ENCODE data around the gene USP35. TPM values are rescaled to one million over a fixed set of nuclear protein-coding genes. Genes with fewer than 3 reads are reported as not detected.

Gene USP35
- polyA plus RNA-seq, 1 of the 3 experiments (the other 2 are of a cell fraction): 8.4 TPM

DNA sequence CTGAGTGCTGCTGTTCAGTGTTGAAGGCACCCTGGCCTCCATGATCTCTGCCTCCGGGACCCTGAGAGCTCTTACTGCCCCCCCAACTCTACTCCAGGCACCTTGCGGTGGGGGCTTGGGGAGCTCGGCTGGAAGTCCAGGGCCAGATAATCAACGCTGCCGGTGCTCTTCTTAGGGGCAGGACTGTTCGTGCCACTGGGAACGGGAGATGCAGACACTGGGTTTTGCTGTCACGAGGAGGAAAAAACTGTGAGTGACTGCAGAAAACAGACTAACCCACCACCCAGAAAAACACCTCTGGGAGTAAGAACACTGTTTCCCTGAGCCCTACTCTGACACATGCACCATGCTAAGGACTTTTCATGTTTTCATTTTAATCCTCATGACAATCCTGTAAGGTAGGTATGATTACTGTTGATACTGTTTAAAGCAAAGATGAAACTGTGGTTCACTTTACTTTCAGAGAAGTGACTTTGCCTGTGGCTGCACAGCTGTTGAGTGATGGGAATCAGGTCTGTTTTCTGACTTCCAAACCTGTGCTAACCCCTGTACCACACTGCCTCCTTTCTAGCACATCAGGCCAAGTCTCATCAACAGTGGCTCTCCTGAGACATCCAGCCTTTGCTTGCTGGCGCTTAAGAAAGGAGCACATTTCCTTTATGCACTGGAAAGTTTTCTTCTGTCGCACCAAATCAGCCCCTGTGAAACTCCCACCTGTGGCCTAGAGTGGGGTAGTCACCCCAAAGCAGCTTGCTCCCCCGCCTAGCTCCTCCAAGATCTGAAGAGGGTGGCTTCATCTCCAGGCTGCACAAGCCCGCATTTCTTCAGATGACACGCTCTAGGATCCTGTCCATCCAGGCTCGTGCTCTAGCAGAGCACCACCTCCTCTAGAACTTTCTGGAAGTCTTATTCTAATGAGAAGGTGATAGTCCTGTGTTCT is 31.8 kb downstream of the USP35 start:
- TF ChIP-seq CHD2 (IDR thresholded peaks at IDR 0.05; ENCODE audit: low read length, partially characterized antibody) (no peak), FOSL2 (IDR thresholded peaks at IDR 0.05; ENCODE audit: borderline replicate concordance, low read depth) (no peak), NFIC (IDR thresholded peaks at IDR 0.05; ENCODE audit: borderline replicate concordance) (no peak), TAF1 (IDR thresholded peaks at IDR 0.05; ENCODE audit: borderline replicate concordance, low read depth, low read length) (no peak), USF1 (IDR thresholded peaks at IDR 0.05; ENCODE audit: borderline replicate concordance, low read depth) (no peak), MEF2A (IDR thresholded peaks at IDR 0.05; ENCODE audit: borderline replicate concordance, low read depth) (no peak), EP300 (IDR thresholded peaks at IDR 0.05; ENCODE audit: borderline replicate concordance in 1 of 2, low read depth in 1 of 2, low read length in 1 of 2) (no peak)
- TF ChIP-seq, protein P1, sequence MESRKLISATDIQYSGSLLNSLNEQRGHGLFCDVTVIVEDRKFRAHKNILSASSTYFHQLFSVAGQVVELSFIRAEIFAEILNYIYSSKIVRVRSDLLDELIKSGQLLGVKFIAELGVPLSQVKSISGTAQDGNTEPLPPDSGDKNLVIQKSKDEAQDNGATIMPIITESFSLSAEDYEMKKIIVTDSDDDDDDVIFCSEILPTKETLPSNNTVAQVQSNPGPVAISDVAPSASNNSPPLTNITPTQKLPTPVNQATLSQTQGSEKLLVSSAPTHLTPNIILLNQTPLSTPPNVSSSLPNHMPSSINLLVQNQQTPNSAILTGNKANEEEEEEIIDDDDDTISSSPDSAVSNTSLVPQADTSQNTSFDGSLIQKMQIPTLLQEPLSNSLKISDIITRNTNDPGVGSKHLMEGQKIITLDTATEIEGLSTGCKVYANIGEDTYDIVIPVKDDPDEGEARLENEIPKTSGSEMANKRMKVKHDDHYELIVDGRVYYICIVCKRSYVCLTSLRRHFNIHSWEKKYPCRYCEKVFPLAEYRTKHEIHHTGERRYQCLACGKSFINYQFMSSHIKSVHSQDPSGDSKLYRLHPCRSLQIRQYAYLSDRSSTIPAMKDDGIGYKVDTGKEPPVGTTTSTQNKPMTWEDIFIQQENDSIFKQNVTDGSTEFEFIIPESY (IDR thresholded peaks at IDR 0.05; ENCODE audit: borderline replicate concordance, low read depth): no peak
- TF ChIP-seq, protein P2, sequence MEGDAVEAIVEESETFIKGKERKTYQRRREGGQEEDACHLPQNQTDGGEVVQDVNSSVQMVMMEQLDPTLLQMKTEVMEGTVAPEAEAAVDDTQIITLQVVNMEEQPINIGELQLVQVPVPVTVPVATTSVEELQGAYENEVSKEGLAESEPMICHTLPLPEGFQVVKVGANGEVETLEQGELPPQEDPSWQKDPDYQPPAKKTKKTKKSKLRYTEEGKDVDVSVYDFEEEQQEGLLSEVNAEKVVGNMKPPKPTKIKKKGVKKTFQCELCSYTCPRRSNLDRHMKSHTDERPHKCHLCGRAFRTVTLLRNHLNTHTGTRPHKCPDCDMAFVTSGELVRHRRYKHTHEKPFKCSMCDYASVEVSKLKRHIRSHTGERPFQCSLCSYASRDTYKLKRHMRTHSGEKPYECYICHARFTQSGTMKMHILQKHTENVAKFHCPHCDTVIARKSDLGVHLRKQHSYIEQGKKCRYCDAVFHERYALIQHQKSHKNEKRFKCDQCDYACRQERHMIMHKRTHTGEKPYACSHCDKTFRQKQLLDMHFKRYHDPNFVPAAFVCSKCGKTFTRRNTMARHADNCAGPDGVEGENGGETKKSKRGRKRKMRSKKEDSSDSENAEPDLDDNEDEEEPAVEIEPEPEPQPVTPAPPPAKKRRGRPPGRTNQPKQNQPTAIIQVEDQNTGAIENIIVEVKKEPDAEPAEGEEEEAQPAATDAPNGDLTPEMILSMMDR (IDR thresholded peaks at IDR 0.05): no peak
- ChIA-PET CTCF (interaction anchor here (1.0 to 4.0 kb wide), 3 partner anchors 8 to 343 kb away, joined by 3 to 13 read pairs (median 12); no protein-coding TSS in a partner anchor), POLR2A (no interaction called here)
- Histone ChIP-seq H3K9me2 (no peaks in the 10 kb centered on the region), H3F3A (replicated peaks; ENCODE audit: insufficient read depth) (no peaks in the 10 kb centered on the region), H3K4me3 (ENCODE audit: low read depth in 2 of 2, low read length in 1 of 2) (no peak overlapping the region), H3K79me2 (ENCODE audit: insufficient read depth) (no peaks in the 10 kb centered on the region), H3K27ac (ENCODE audit: low read depth in 2 of 2, low read length in 1 of 2) (no peak overlapping the region; a peak in 1 of 4 replicates), H4K20me1 (ENCODE audit: insufficient read depth) (no peaks in the 10 kb centered on the region), H3K9ac (no peak overlapping the region), H2AFZ (ENCODE audit: low read depth) (no peak overlapping the region), H3K4me1 (ENCODE audit: control insufficient read depth in 1 of 2, insufficient read depth in 2 of 2, low read depth in 1 of 2, low read length in 1 of 2) (peaks cover 0 to 7% of the 10 kb centered on the region in 2 experiments; a peak in 1 of 4 replicates), H3K36me3 (replicated peaks in 1 of 2; ENCODE audit: control insufficient read depth in 1 of 2, insufficient read depth in 2 of 2, low read length in 1 of 2) (peaks cover 16 to 76% of the 10 kb centered on the region in 2 experiments), H3K4me2 (no peak overlapping the region), H3K27me3 (ENCODE audit: insufficient read depth) (no peaks in the 10 kb centered on the region), H3K9me3 (no peaks in the 10 kb centered on the region)
- WGBS (ENCODE audit: low lambda C conversion rate): 93% methylated on average over 13 of the region's 14 CpGs
- DNase-seq: no peak

Measured in SK-N-SH (cell line).